ENCODE data around the gene LOXL3.

Gene LOXL3, protein sequence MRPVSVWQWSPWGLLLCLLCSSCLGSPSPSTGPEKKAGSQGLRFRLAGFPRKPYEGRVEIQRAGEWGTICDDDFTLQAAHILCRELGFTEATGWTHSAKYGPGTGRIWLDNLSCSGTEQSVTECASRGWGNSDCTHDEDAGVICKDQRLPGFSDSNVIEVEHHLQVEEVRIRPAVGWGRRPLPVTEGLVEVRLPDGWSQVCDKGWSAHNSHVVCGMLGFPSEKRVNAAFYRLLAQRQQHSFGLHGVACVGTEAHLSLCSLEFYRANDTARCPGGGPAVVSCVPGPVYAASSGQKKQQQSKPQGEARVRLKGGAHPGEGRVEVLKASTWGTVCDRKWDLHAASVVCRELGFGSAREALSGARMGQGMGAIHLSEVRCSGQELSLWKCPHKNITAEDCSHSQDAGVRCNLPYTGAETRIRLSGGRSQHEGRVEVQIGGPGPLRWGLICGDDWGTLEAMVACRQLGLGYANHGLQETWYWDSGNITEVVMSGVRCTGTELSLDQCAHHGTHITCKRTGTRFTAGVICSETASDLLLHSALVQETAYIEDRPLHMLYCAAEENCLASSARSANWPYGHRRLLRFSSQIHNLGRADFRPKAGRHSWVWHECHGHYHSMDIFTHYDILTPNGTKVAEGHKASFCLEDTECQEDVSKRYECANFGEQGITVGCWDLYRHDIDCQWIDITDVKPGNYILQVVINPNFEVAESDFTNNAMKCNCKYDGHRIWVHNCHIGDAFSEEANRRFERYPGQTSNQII

DNA sequence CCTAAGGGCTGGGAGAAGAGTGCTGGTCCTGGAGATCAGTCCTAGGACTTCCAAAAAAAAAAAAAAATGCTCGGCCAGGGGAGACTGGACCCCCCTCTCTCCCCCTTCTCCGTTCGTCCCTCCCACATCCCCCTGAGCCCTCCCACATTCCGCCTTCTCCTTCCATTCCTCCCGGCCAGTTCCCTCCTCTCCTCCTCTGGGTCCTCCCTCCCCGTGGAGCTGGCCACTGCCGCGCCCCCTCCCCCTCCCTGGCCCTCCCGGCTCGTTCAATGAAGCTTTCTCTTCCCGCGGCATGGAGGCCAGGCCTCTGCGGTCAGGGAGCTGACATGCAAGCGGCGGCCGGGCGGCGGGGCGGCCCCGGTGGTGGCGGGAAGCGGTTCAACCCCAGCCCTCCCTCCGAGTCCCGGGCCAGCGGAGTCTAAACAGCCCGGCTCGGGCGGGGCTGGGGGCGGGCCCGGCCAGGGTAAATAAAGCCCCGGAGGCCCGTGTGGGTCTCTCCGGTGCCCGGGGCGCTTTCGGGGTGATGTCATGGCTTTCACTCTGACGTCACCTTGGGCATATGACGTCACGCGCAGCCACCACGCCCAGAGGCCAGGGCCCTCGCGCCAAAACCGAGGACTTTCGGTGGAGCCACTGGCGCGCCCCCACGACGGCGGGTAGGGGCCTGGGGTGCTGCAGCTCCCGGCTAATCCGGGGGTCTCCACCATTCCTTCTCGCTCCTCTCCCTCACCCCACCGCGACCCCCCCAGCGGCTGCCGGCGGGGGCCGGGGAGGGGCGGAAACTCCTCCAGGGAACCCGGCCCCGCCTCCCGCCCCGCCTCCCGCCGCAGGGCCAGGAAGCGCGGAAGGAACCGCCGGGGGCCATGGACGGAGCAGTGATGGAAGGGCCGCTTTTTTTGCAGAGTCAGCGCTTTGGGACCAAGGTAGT is at the start of gene LOXL3, which contains the start of gene DOK1:
Gene LOXL3 (minus strand): TSS at position 51 of the 928 bp plus-strand sequence. CDS start 1,308 bp downstream, outside the sequence.
Gene DOK1 (plus strand): TSS at position 829 of the 928 bp plus-strand sequence. CDS start 35 bp downstream, at position 864.
- DNase-seq = peak; percentile 66

DNA sequence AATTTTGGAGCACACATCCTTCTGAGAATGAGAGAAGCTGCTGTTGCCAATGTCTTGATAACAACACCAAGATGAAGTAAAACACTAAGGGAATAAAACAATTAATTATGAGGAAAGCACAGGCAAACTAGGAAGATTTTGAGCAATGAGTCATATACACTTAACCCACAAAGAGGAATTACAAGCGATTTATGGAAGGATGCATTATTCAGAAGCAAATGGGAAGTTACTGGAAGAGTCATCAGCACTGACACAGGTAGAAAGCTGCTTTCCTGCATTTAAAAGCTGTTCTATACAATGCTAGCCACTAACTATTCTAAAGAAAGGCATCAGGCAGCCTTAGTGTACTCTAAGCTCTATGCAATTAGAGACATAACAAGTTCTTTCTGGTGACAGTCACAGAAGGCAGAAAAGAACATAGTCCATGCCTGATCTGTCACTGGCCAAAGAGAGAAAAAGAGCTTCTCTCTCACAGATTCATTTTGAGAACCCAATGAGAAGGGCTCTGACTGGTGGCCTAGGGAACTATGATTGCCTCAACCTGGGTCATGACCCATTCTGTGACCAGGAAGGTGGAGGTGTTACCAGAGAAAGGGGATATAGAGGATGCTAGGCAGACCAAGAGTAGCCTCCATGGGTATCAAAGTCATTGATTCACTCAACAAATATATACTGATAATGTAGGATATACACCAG is 49.0 kb upstream of the LOXL3 start:
- no peak for DNase-seq

DNA sequence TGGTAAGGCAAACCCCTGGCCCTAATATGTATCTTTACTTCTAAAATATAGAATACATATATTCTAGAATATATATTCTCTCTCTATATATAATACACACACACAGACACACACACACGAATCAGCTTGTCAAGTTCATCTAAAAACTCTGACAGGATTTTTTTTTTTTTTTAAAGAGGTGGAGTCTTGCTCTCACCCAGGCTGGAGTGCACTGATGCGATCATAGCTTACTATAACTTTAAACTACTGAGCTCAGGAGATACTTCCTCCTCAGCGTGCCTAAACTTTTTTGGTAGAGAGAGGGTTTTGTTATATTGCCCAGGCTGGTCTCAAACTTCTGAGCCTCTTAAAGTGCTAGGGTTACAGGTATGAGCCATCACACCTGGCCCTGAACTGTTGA is 45.9 kb upstream of the LOXL3 start:
- no peak for DNase-seq

DNA sequence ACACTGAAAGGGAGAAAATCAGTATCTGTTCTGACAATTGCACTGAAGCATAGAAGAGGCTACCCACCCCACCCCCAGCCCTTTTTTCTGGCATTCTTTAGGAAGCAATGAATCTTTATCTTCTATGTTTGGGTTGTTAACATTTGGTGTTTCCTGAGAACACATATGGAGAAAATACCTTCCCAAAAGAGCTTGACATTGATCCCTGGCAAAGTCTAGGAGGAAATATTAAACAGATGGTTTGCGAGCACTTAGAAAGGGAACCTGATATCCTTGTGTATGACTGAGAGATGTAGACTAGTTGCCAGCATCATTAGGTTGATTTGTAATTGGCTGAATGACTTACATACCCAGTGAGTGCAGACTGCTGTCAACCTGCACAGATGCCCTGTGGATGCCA is 43.7 kb upstream of the LOXL3 start:
- no peak for DNase-seq

DNA sequence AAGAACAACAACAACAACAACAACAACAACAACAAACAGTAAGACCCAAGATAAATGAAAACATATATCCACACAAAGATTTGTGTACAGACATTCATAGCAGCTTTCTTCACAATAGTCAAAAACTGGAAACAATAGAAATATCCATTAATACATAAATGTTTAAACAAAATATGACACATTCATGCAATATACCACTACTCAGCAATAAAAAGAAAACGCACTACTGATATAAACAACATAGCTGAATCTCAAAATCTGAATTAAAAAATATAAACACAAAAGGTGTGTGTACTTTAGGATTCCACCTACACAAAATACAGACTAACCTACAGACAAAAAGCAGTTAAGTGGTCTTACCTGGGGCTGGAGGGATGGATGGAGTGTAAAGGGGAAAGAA is 42.8 kb upstream of the LOXL3 start:
- no peak for DNase-seq

DNA sequence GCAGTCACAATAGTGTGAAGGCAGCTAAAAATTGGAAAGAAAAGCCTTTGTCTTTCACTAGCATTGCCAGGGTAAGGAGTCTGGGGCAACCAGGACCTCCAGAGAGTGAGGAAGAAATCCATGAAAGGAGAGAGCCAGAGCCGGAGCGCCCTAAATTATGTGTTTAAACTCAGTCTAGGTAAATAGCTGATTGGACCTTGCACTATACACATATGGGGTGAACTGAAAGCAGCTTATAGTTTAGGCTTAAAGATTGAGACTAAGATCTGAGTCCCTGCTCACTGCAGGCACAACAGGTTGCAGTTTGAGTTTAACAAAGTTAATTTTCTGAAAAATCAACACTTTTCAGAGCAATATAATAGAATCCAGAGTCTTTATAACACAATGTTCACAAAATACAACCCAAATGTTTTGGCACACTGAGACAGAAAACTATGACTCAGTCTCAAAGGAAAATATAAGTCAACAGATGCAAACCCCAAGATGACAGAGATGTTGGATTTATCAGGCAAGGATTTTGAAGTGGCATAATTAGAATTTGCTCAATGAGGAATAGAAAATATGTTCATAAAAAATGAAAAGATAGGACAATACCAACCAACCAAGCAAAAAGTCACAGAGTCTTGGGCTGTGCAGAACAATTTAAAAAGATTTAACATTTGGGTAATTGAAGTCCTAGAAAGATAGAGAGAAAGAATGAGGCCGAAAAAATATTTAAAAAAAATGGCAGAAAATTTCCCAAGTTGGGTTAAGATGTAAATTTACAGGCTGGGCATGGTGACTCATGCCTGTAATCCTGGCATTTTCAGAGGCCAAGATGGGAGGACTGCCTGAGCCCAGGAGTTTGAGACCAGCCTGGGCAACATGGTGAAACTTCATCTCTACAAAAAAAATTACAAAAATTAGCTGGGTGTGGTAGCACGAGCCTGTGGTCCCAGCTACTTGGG is 40.4 kb upstream of the LOXL3 start:
- no peak for DNase-seq

DNA sequence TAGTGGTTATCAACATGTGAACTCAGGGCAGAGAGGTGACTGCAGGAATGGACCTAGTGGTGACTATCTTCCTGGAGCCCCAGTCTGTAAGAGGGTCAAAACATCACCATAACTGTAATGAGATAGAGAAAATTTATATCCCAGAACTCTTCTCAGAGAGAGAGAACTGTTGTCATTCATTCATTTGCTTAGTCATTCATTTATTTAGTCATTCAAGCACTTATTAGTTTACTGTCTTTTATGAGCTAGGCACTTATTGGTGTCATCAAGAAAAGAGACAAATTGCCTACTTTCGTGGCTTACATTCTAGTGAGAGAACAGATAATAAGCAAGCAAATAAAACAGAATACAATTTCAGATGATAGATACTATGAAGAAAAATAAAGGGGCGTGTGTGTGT is 34.9 kb upstream of the LOXL3 start:
- no peak for DNase-seq

DNA sequence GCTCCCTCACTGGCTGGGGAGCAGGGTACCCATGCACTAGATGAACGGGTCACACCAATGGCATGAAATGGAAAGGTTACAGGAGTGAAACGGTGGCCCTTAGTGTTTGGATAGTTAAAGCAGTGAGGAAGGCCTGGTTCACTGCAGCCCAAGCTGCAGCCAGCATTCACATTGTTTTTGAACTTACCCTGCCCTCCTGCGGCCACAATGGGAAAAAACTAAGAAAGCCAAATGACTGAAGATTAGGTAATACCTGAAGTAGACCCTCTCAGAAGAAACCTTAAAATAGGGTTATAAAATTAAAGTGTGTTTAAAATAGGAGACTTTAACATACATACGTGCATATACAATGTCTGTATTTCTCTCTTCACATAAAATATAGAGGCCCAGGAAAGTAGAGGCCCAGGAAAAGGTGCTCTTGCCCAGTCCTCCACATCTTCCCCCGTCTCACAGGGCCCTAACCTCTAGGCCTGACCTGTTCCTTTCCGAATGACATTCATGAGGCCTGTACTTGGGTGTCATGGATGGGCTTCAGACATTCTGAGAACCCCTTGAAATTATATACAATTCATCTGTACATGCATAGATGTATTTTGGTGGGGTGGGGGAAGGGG is 34.0 kb upstream of the LOXL3 start:
- DNase-seq = peak; percentile 39

DNA sequence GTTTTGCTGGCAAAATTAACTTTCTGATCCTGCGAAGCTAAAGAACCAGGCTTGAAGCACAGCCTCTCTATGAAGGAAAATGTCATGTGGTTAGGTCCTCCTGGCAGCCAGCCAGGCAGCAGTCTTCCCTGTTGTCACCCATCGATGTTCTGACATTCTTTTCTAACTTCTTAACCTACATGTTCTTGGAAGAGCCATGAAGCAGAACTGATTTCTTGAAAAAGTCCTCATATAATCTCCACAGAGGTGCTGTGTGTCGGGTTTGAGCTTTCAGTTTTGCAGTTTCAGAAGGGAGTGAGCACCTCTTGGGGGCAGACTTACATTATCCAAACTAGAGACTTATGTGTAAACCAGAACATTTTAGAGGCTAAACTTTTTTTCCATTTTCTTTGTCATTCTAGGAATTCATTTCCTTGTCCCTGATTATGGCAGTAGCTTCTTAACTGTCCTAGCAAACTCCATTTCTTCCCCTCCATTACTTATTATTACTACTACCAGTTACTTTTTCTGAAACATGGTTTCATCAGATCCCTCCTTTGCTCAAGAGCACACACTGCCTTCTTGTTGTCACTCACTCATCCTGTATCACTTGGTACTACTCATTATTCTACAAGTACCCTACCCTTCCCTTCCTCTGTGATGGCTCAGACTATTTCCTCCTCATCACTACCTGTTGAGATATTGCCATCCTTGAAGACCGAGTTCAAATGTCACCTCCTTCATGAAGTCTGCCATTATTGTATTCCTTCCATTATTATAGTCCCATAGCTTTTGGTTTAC is 31.9 kb upstream of the LOXL3 start:
- no peak for DNase-seq

DNA sequence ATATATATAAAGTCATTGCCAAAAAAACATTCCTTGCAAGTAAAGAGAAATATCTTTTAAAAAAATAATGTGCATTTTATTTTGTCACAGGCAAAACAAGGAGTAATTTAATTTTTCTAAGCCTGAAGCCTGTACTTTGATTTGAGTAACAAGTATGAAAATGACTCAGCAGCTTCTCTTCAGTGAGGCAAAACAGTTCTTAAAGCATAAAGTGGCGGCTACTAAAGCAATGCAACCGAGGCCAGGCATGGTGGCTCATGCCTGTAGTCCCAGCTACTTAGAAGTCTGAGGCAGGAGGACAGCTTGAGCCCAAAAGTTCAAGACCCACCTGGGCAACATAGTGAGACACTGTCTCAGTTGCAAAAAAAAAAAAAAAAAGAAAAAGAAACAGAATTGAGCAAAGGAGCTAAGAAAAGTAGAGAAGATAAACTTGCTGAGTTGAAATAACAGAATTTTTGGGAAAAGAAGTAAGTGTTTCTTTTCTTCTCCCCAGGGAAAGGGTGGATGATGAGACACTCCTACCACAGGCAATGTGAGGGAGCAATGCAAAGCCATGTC is 30.4 kb upstream of the LOXL3 start:
- DNase-seq = no peak

DNA sequence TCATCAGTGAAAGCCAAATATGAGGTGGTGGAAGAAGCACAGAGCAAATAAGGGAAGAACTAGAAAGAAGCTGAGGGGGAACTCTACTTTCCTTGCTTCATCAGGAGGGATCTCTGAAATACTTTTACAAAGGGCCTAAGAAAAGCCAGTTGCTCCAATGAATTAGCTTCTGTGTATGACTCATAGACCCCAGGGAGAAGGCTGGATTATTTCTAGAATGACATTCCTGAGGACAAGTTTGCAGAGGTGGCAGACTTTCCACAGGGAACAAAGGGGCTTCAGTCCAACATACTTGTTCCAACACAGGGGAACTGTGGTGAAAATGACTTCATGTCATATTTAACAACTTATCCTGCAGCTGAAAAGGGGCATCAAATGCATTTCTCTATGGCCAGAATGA is 29.8 kb upstream of the LOXL3 start:
- DNase-seq = no peak

DNA sequence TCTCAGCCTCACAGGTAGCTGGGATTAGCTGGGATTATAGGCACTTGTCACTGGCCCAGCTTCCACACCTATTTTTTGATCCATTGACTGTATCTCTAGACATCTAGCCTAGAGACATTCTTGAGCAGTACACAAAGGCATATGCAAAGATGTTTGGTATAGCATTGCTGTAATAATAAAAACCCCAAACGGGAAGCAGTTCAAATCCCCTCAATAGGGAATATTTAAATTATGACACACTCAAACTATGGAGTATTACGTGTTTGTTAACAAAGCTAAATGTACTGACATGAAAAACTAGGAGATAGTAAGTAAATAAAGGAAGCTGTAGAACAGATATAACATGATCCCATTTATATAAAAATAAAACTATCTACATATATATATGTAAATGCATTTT is 28.4 kb upstream of the LOXL3 start:
- DNase-seq = no peak

DNA sequence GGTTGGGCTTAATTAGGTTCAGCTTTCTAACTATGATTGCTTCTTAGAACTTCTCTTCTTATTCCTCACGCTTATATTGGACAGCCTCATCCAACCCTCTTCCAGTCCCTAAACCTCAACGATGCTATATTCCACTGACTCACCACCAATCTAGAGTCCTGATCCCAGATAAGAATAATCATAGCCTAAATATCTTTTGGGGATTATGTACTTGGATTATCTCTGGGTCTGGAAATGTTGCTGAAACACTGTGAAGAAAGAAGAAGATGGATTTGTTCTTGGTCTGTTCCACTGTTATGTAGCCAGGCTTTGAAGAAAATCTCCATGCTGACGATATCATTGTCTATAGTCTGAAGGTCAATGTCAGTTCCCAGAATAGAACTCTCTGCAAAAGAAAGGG is 27.7 kb upstream of the LOXL3 start:
- no peak for DNase-seq

DNA sequence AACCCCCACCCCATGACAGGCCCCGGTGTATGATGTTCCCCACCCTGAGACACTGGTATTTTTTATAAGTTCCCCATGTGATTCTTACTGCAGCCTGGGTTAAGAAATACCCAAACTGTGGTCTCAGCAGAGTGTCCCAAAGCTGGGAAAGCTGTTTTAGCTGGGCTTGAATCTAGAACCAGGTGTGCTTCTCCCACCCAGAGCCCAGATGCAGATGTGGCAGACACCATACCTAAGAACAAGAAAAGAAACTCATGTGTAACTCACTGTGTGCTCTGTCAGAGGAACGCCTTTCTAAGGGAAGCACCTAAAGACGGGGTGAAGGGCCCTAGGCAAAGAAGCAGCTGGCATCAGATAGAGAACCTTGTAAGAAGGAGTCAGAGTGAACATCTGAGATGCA is 24.7 kb upstream of the LOXL3 start:
- DNase-seq = no peak

DNA sequence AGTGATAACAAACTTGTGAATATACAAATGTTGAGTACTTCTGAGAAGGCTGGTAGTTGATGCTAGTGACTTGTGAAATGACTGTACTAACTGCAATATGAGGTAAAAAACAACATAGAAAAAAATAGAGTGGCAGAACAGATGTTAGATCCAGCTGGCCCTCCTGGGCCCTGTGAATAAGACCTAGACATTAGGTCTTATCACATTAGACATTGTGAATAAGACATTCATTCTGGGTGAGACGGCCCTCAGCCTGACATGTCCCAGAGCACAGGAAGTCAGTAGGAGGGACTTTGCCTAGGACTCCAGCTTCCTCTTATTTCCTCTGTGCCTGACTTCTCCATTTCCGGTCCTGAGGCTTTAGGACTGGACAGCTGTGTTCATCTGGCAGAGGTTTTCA is 23.7 kb upstream of the LOXL3 start:
- no peak for DNase-seq

DNA sequence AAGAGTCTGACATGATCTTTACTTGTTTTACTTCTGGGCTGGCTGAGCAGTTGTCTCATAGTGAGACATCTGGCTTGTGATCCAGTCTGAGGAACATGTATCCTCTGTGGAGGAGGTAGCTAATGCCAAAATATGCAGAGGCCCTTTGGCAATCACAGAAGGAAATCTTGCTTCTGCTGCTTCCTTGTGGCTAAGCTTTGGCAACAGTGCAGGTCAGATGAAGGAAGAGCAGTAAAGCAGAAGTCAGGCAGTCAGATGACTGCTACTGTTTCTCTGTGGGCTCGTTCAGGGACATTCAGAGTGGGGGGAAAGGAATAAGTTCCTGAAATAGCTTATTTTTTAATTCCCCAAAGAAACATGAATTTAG is 23.1 kb upstream of the LOXL3 start:
- DNase-seq = no peak

DNA sequence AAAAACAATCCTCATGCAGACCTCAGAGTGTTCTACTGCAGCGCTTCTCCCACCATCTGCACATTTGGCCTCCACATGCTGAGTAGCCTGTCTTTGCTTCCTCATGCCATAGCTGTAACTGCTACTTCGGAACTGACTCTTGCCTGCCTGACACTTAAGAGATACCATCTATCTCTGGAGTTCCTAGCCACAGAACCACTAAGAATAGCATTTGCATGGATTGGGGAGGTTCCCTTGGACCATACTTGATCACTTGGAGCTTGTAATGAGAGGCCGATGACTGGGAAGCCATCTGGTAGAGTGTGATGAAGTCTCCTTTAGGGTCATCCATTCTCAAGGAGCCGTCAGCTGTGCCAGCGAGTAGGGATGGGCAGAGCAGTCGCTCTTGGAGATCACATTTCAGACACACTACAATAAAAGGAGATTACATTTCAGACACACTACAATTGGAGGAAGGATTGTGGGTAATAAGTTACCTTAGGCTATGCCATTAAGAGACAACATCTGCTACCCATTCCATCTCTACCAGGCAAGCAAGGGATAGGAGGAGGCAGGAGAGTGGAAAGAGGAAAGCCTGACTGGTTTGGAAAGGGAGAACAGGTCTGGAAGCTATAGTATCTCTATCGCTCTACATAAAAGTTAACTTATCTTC is 22.6 kb upstream of the LOXL3 start:
- DNase-seq = no peak

DNA sequence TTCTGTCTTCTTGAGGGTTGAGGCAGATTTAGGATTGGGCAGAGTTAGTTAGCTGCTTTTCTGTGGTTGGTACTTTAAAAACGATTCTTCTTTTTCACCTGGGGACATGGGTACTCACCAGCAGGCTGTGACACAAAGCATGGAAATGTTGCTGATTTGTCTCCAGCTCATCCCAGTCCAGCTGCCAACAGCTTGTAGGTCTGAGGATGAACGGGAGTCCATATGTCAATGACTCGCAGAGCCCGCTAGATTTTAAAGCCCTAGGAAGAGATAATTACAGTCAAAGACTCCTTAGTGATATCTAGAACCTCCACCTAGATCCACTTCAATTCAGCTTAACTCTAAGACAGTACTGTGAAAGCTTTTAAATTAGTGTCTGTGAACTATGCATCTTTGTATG is 21.6 kb upstream of the LOXL3 start:
- no peak for DNase-seq
